DLD1 (cell line): Measurements from ENCODE around the gene EFCAB5.
"Not testable (repeated sequence)": the region's sequence is repeated elsewhere in the genome, so short reads cannot be mapped to it uniquely, and the experiment has no call there.

ENCODE experiments used
- in situ Hi-C: cut with HindIII; loops from 2 replicates; pipeline ENCODE4 v1.10.0; 2017; ENCODE audit warnings: low sequenced_read_pairs

EFCAB5 gene

DNA sequence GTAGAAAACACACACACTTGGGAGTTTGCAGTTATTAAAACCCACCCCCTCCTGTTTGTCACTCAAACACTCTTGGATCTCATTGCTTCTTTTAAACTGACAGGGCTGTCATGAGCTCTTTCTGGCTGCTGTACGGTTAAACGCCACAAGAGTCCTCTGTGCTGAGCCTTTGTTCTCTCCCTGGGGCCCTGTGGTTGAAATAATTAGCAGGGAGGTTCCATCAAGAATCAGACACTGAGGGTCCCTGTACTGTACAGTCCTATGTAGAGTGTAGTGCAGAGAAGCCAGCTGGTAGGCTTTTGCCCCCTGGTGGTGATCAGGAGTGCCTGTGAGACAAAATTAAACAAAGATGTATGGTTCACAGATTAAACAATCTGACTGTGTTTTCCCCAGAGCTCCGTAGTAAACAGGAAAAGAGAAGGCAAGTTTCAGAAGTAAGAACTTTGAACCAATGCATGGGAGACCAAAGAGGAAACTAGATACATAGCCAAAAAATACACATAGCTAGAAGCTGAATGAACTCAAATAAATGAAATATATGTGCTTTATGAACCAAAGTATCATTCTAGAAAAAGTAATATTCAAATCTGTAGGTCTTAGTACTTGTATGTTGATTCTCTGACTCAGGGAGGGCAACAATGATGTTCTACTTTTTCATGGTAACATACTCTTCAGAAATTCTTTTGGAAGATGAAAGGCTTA lies 10.1 kb upstream of the EFCAB5 start:
- in situ Hi-C loops = loop anchor here (25.0 kb wide), 1 partner anchor 269 kb away; no protein-coding TSS in a partner anchor

DNA sequence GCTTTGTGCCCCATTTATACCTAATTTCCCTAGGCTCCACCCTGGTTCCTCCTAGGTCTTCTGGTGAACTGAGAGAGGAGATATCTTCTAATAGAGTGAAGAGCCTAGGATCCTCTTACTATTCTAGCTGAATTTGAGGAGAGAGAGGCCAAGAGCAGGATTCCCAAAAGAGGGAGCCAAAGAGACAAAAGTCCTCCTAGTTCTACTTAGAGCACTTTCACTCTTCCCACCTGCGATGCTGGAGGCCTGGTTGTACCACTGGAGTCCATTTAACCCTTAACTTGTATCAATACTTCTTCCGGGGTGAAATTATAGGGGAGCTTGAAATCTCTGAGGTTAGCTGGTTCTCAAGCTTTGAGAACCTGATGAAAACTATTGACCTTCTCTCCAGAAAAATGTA lies 8.1 kb upstream of the EFCAB5 start:
- in situ Hi-C loops = loop anchor here (25.0 kb wide), 1 partner anchor 271 kb away; no protein-coding TSS in a partner anchor

DNA sequence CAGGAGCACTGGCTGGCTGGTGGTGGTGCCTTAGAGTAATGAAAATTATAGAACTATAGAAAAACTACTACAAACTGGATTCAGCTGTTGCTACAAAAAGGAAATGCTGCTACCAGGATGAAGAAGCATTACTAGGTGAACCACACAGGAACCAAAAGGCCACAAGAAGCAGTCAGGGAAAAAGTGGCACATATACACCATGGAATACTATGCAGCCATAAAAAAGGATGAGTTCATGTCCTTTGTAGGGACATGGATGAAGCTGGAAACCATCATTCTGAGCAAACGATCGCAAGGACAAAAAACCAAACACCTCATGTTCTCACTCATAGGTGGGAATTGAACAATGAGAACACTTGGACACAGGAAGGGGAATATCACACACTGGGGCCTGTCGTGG lies 5.5 kb upstream of the EFCAB5 start:
- in situ Hi-C loops = loop anchor here (25.0 kb wide), 1 partner anchor 274 kb away; no protein-coding TSS in a partner anchor

DNA sequence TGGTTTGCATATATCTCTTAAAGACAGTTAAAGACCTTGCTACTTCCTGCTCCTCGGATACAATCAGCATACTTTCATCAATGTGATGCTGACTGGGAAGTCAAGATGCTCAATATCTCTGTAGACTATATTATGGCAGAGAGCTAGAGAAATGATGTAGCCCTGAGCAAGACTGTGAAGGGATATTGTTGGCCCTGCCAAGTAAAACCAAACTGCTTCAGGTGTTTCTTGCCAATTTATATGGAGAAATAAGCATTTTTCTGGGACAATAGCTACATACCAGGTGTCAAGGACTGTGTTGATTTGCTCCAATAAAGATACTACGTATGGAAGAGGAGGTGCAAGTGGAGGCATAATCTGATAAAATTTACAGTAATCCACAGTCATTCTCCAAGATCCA lies 4.7 kb upstream of the EFCAB5 start:
- in situ Hi-C loops = loop anchor here (25.0 kb wide), 1 partner anchor 274 kb away; no protein-coding TSS in a partner anchor

GRCh38 chr17:29945281-29945680 lies 3.8 kb downstream of the EFCAB5 start:
- in situ Hi-C loops = loop anchor here (25.0 kb wide), 1 partner anchor 283 kb away; no protein-coding TSS in a partner anchor

DNA sequence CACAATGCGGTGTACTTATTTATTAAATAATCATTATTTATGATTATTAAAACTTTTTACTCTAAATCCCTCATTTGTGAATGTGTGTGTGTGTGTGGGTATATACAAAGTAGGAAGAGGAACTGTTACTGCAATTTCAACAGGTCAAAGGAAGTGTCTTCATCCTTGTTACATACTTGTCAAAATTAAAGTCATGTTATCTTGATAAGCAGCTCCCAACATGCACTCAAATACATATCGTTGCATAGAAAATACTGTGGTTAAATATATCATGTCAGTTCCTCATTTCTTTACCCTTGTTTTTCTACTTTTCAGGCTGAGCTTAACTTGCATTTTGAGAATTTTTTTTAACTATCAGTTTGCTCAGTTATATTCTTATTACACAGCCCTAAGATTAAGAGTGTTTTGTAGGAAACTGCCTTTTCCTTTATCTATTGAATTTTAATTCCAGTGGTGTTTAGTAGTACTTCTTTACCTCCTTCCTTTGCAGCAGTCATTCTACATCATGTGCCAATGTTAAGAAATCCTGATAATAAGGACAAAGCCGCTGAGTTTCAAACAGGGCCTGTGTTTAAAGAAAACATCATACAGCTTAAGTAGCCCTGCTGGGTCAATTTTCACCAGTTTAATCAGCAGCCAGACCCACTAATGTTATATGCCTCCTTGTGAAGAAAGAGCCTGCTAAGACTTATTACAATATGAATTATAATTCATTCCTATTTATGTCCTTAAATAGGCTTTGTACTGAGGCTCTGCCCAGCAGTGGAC lies 7.2 kb downstream of the EFCAB5 start:
- in situ Hi-C loops = loop anchor here (25.0 kb wide), 1 partner anchor 286 kb away; no protein-coding TSS in a partner anchor

DNA sequence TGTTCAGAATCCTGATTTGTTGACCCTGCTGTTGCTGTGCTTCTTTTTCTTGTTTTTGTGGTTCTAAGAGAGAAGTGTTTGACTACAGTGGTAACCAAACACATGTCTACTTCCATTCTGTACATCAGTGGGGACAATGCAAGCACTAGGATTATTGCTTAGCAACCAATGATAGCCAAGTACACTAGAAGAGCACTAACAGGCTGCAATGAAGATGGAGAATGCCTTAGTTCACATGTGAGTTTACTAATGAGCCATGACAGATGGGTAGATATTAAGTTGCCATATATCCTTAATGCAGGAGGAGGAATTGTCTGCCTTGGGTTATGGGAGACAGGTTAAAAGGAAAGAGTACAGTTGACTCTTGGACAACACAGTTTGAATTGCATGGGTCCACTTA lies 8.3 kb downstream of the EFCAB5 start:
- in situ Hi-C loops = loop anchor here (25.0 kb wide), 1 partner anchor 287 kb away; no protein-coding TSS in a partner anchor

GRCh38 chr17:29954405-29954804 lies 13.0 kb downstream of the EFCAB5 start:
- in situ Hi-C loops = no loop called here

DNA sequence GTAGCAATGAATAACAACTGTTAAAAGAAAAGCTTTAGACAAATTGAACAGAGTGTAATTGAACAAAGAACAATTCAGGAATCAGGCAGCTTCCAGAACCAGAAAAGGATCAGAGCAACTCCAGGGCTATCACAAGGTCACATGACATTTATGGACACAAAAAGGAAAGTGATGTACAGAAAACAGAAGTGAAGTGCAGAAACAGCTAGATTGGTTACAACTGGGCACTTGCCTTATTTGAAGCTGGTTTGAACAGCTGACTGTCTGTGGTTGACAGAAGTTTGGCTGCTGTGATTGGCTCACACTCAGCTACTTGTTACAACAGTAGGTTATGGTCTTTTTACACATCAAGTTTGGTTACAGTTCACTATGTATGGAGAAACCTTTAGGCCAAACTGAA lies 14.8 kb downstream of the EFCAB5 start:
- in situ Hi-C loops = no loop called here

- in situ Hi-C loops = not testable (repeated sequence)
Observed at GRCh38 chr17:29957488-29957887, 16.1 kb downstream of the EFCAB5 start.

DNA sequence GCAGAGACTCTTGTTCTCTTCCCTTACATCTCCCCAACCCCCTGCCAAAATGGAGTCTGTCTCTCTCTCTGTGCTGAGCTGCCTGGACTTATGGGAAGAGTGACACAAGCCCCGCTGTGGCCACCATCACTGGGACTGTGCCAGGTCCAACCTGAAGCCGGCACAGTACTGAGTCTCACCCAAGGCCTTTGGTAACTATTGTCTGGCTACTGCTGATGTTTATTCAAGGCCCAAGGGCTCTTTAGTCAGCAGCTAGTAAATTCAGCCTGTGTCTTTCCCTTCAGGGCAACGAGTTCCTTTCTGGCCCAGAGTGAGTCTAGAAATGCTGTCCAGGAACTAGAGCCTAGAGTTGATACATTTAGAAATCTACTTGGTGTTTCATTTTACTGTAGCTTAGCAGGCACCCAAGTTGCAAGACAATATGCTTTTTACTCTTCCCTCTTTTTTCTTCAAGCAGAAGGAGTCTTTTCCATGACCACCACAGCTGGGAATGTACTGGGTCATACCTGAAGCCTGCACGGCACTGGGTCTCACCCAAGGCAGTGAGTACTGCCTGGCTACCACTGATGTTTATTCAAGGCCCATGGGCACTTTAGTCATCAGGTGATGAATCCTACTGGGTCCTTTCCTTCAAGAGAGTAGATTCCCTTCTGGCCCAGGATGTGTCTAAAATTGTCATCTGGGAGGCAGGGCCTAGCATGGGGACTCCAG lies 17.7 kb downstream of the EFCAB5 start:
- in situ Hi-C loops = no loop called here

DNA sequence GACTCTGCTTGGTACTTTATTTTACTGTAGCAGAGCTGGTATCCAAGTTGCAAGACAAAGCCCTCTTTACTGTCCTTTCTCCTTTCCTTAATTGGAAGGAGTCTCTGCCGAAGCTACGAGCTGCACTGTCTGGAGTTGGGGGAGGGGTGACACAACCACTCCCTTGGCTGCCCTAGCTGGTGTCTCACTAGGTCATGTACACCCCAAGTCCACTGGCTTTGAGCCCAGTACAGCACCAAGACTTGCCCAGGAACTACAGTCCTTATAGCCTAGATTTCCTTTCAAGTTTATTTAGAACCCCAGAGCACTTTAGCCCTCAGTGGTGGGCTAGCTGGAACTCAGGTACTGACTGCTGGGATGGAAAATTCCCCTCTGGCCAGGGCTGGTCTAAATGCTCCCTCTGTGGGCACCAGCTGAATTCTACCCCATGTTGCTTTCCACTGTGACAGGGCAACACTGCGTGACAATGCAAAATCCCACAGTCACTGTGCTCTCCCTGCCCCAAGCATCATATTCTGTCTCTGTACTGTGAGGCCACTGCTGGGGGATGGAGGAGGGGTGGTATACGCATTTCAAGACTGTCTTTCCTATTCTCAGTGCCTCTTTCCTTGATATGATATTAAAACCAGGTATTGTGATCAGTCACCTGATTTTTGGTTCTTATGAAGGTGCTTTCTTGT lies 18.4 kb downstream of the EFCAB5 start:
- in situ Hi-C loops = no loop called here

DNA sequence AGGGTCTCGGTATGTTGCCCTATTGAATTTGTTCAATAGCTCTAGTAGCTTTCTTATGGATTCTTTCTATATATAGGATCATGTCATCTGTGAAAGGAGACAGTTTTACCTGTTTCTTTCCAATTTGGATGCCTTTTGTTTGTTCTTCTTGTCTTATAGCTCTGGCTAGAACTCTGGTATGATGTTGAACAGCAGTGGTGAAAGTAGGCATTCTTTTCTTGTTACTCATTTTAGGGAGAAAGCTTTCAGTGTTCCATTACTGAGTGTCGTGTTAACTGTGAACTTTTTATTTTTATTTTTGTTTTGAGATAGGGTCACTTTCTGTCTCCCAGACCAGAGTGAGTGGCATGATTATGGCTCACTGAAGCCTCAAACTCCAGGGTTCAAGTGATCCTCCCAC lies 21.2 kb downstream of the EFCAB5 start:
- in situ Hi-C loops = no loop called here

DNA sequence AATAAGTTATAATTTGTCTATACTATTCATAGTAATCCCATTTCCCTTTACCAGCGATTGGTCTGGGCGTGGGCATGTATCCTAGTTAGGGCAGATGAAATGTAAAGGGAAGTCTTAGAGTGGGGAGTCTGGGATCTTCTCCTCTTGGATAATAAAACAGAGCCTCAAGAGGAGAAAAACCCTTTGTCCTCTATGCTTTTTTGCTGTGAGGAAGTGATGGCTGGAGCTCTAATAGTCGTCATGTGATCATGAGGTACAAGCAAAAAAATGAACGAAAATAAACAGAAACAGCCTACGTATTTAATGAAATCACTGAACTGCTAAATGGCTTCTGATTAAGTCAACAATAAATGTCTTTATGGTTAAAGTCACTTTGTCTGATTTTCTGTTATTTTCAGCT lies 26.8 kb downstream of the EFCAB5 start:
- in situ Hi-C loops = no loop called here

DNA sequence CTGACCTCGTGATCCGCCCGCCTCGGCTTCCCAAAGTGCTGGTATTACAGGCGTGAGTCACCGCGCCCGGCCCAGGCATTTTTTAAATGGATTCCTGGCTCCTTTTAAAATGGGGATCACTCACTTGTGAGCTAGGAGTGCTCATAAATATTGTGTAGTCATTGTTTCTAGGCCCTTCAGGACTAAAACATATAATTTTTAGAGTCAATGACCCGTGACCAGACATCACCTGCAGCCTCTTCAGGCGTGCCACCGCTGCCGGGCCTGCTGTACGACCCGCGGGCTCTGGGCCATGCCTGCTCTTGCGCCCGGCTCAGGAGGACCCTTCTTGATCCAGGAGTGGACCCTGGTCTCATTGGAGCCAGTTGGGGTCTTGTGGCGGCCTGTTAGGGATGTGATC lies 30.8 kb downstream of the EFCAB5 start:
- in situ Hi-C loops = no loop called here

DNA sequence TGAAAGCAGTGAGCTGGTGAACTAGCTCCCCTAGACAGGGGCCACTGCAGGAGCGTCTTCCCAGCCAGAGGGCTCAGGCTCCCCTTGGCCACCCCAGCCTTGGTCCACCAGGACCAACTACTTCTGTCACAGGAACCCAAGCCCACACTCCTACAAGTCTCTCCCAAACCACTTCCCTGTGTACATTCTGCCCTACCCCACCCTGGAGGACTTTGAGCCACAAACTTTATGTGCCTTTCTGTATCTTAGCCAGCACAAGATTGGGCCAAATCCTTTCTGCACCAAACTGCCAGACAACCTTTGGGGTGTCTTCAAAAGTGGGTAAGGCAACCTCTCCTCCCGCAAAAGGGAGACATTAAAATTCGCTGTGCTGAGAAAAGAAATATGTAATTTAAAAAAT lies 31.6 kb downstream of the EFCAB5 start:
- in situ Hi-C loops = no loop called here

DNA sequence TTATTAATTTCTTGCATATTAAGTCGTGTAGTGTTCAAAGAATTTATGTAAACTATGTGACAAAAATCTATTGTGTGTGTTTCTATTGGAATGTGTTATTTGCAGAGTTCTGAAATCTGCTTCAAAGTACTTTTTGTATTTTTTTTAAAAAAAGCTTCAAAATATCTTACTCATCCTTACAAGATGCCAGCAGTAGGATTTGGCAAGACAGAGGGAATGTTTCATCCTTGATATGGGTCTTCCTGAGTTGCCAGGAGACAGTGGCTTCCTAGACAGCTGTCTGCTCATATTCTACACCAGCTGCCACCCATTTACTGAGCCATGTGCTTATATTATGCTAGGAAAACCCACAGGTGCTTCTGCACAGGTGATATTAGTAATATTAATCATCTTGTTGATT lies 36.4 kb downstream of the EFCAB5 start:
- in situ Hi-C loops = no loop called here

GRCh38 chr17:29980261-29980660 lies 38.8 kb downstream of the EFCAB5 start:
- in situ Hi-C loops = no loop called here

DNA sequence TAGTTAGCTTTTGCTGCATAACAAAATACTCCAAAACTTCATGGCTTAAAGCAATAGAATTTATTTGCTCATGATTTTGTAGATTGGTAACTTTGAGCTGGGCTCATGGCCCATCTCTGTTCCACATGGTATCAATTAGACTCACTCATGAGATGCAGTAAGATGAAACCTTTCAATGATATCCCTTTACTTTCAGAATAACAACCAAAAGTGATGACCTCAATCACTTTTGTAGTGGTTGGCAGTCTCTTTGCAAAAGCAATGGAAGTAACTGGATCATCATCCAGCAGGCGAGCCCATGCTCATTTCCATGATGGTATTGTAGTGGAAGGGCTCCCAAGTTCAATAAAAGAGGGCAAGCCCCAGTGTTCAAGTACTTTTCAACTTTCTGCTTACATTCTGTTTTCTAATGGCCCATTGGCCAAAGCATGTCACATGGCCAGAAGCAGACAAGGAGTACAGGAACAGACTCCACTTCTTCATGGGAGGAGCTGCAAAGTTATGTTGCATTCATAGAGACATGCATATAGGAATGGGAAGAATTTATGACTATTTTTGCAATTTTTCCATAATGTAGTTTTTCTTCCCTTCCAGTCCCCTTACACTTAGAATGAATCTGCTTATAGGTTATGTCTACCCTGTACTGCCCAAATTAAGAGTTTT lies 41.7 kb downstream of the EFCAB5 start:
- in situ Hi-C loops = no loop called here

DNA sequence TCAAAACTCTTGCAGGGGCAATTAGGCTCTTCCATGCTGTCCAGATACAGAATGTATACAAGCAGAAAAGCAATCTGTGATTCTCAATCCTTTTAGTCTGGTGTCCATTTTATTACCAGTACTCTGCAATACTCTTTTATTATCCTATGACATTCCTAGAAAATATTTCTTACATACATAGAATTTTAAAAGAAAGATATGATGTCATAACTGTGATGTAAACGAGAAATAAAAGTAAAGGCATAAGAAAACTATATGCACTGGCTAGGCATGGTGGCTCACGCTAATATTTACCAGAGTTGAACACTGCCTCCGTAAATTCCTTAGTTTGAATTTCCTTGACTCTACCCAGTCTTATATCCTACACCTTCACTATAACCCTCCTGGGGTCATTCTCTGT lies 55.0 kb downstream of the EFCAB5 start:
- in situ Hi-C loops = no loop called here
